GM19372 (cell line): ENCODE data around the gene SEC14L3.

Source experiments
- ATAC-seq: cut with Tn5 transposase; IDR thresholded peaks from one replicate; pipeline ENCODE4 v1.9.1; 2021; ENCODE audit warnings: mild to moderate bottlenecking, low read depth, moderate library complexity; ENCODE audit not compliant: unreplicated experiment

The SEC14L3 gene

DNA sequence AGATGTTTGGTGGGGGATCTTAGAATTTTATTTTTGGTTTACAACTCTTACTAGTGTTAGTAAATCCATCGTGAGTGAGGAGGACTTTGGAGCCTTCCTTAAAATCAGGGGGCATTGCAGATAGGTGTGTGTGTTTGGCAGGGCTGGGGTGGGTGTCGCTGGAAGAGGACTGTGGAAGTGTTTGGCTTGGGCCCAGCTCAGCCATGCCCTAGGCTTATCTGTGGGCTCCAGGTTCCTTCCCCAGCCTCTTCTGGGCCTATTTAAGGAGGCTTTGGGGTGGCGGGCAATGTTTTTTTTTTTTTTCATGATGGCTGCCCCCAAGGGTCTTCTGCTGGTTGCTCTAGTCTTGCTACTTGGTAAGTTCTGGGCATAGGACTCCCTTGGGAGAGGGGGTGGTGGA lies 24.2 kb downstream of the SEC14L3 start:
- ATAC-seq: no peak

GRCh38 chr22:30445438-30446145 lies 26.2 kb downstream of the SEC14L3 start:
- no peak for ATAC-seq

GRCh38 chr22:30444632-30445437 lies 27.0 kb downstream of the SEC14L3 start:
- ATAC-seq: no peak

- ATAC-seq: no peak
These were observed 30.7 kb downstream of the SEC14L3 start for GRCh38 chr22:30441088-30441487.

GRCh38 chr22:30439836-30440235 lies 32.0 kb downstream of the SEC14L3 start:
- ATAC-seq: no peak

GRCh38 chr22:30439226-30439625 lies 32.6 kb downstream of the SEC14L3 start:
- ATAC-seq: no peak

- ATAC-seq: no peak
These were observed 33.3 kb downstream of the SEC14L3 start for GRCh38 chr22:30438559-30438958.

- no peak for ATAC-seq
These were observed 35.6 kb downstream of the SEC14L3 start for GRCh38 chr22:30436196-30436595.

DNA sequence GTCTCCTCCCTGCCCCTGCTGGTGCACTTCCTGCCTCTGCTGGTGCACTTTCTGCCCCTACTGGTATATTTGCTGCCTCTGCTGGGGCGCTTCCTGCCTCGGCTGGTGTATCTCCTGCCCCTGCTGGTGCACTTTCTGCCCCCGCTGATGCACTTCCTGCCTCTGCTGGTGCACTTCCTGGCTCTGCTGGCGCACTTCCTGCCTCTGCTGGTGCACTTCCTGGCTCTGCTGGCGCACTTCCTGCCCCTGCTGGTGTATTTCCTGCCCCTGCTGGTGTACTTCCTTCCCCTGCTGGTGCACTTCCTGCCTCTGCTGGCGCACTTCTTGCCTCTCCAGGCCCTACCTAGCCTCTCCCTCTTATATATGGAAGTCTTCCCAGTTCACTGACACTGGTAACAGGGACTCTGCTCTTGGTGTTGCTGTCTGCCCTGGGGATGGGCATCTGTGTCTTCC lies 36.1 kb downstream of the SEC14L3 start:
- no peak for ATAC-seq

GRCh38 chr22:30434843-30435242 lies 37.0 kb downstream of the SEC14L3 start:
- ATAC-seq: no peak

DNA sequence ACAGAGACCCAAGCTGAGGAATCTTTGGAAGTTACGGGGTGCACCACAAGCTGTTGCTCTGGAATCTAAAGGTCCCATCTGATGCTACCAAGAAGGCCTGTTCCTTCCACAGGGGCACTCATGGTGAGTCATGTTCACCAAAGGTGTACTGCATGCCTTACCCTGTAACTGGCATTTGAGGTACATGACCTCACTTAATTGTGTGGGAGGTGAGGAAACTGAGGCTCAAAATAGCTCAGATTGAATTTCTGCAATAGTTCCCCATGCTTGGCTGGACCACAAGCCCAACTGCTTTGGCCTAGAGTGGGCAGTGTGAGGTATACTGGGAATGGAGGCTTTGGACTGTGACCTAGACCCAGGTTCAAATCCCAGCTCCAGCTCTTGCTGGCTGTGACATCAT lies 38.0 kb downstream of the SEC14L3 start:
- ATAC-seq: no peak

DNA sequence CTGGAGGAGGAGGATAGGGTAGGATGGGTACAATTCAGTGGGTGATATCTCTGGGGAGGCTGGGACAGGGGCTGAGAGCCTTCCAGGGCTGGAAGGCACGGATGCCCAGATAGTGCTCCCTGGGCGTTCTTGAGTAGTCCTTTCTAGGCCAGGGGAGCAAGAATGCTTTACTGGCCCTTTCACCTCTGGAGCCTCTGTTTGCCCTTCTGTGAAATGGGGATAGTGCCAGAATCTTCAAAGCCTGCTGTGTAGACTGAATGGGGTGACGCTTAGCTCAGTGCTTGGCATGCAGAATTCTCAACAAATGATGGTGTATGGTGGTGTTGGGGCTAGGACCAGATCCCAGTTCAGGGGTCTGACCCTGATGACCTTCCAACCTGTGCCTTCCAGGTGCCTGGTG lies 38.6 kb downstream of the SEC14L3 start:
- no peak for ATAC-seq

- no peak for ATAC-seq
These were observed 39.3 kb downstream of the SEC14L3 start for GRCh38 chr22:30432520-30432919.

DNA sequence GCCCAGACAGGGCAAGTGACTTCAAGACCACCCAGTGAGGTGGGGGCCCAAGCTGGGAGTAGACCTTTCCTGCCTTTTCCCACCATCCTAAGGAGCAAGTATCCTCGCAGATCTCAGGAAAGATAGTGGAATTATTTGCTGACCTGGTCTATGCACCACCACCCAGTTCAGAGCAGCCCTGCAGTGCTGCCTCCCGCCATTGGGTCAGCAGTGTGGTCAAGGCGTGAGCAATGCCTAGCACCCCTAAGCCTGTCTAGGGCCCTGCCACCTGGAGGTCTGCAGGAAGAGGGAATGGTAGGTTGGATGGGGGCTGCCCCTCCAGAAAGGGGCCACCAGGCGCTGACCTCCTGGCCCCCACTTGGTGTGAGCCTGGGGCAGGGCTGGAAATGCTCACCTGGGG lies 39.7 kb downstream of the SEC14L3 start:
- ATAC-seq: no peak

DNA sequence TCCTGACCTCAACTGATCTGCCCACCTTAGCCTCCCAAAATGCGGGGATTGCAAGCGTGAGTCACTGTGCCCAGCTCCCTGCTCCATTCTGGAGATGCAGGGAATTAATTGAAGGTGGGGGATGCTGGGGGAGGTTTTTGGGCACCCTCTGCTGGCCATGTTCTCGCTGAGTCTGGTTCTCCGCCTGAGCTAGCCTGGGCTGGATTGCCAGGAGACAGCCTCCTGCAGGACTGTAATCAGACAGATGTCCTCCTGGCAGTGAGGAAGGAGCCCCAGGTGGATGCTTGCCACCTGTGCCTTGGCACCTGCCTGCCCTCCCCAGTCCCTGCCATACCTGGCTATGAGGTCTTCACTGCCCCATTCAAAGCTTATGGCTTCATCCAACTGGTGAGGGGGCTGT lies 40.9 kb downstream of the SEC14L3 start:
- ATAC-seq: no peak

- no peak for ATAC-seq
These were observed 41.9 kb downstream of the SEC14L3 start for GRCh38 chr22:30429887-30430286.

- no peak for ATAC-seq
These were observed 43.9 kb downstream of the SEC14L3 start for GRCh38 chr22:30427871-30428270.

DNA sequence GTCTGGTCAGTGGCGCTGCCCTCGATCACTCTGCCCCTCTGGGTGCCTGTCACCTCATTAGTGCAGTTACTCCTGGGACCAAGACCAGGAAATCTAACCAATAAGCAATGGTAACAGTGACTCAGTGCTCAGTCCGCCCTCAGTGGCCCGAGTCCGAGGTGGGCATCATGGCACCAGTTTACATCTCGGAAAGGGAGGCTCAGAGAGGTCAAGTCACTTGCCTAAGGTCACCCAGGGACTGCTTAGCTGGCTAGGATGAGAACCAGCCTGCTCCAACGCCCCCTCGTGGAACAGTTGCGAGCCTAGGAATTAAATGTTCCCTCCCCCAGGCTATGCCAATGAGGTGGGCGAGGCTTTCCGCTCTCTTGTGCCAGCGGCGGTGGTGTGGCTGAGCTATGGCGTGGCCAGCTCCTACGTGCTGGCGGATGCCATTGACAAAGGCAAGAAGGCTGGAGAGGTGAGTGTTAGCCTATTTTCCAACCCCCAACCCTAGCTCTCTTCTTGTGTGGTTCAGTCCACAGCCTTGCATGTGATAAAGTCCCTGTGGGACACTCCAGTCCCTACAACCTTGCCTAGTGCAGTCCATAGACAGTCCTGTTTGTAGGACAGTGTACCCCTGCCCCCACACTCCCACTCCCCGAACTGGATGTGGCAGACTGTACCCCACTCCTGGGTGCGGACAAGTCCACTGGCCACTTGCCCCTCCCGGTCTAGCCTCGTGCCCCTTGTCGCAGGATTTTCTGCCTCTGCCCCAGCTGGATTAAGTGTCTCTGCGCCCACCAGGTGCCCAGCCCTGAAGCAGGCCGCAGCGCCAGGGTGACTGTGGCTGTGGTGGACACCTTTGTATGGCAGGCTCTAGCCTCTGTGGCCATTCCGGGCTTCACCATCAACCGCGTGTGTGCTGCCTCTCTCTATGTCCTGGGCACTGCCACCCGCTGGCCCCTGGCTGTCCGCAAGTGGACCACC lies 45.1 kb downstream of the SEC14L3 start:
- ATAC-seq: no peak

GRCh38 chr22:30425616-30426387 lies 46.0 kb downstream of the SEC14L3 start, which contains the start of gene MTFP1:
MTFP1 (plus strand) TSS chr22:30425768; CDS start chr22:30425880, 112 bp downstream.
- ATAC-seq: no peak

- no peak for ATAC-seq
These were observed 46.5 kb downstream of the SEC14L3 start for GRCh38 chr22:30425327-30425615.
